Fibroblast of skin of right biceps (primary cell): ENCODE measurements around the gene MIEF1.

Experiments
- DNase-seq: peaks from one replicate; pipeline ENCODE4 v3.0.0-alpha.2; 2013

MIEF1 gene

GRCh38 chr22:39563571-39564428 lies 61.7 kb downstream of the MIEF1 start:
- DNase-seq = no peak

GRCh38 chr22:39565414-39565944 lies 63.4 kb downstream of the MIEF1 start:
- no peak for DNase-seq

GRCh38 chr22:39567135-39567946 lies 65.3 kb downstream of the MIEF1 start:
- DNase-seq = no peak
